ENCODE data around the gene SLC47A2.
A peak's percentile ranks its signal among the peaks of the same experiment; 100 is the strongest.

The SLC47A2 gene

DNA sequence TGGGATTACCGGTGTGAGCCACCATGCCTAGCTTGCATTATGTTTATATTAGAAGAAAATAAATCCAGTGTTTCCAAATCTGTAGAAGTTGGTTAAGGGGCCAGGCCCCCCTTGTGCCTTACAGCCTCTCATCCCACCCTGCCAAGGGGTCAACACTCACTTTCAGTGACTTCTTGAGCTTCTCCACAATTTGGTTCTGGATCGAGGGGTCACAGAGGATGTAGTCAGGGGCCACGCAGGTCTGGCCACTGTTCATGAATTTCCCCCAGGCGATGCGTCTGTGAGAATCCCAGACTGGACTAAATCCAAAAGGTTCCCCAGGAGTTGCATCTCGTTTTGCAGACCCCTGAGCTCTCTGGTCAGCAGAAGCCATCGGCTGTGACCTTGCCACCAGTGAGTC is 24.5 kb upstream of the SLC47A2 start:
- Mint-ChIP-seq H3K9me3 (no peaks in the 10 kb centered on the region), H3K27ac (no peak overlapping the region), H3K27me3 (peaks cover 5% of the 10 kb centered on the region), H3K4me1 (ENCODE audit: low read depth) (peaks cover 8% of the 10 kb centered on the region), H3K36me3 (ENCODE audit: low read depth) (no peaks in the 10 kb centered on the region), H3K4me3 (no peak overlapping the region)
- no peak for DNase-seq

DNA sequence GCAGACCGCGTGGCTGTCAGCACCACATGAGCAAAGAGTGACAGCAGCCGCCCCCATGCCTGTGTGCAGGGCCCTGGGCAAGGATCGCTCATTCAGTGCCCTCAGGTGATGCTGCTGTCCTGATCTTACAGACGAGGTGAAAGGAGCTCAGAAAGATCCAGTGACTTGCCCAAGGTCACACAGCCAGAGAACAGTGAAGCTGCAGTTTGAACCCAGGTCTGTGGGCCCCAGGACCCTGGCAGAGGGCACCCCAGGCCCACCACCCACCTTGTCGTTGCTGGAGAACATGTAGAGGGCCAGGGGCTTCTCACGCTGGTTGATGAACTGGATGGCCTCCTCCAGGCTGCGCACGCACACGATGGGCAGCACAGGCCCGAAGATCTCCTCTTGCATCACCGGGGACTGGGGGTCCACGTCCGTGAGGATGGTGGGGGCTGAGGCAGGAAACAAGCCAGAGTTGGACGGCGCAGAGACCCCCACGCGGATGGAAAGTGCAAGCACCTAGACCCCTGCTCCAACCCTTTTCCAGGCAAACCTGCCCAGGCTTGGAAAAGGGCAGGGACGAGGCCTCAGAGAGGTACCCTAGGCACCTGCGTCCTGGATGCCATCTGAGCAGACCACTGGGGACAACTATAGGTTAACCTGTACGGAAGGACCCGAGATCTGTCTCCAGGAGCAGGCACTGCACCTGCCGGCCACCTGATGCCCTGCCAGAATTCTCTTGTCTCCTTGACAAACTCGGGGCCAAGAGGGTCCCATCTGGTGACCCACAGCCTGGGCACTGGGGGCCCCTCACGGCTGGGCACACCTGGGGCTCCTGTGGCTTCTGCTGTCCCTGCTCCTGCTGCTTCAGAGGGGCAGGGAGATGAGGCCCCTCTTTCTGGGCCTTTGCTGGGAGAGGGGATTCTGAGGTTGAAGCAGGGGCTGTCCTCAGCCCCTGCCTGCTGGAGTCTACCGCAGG is 23.1 kb upstream of the SLC47A2 start:
- no peak overlapping the region for H3K4me3 Mint-ChIP-seq
- DNase-seq: no peak
- no peak overlapping the region for H3K27ac Mint-ChIP-seq
- no peaks in the 10 kb centered on the region for H3K9me3 Mint-ChIP-seq
- H3K27me3 Mint-ChIP-seq: no peaks in the 10 kb centered on the region
- no peaks in the 10 kb centered on the region for H3K36me3 Mint-ChIP-seq (ENCODE audit: low read depth)
- peaks cover 3% of the 10 kb centered on the region for H3K4me1 Mint-ChIP-seq (ENCODE audit: low read depth)

DNA sequence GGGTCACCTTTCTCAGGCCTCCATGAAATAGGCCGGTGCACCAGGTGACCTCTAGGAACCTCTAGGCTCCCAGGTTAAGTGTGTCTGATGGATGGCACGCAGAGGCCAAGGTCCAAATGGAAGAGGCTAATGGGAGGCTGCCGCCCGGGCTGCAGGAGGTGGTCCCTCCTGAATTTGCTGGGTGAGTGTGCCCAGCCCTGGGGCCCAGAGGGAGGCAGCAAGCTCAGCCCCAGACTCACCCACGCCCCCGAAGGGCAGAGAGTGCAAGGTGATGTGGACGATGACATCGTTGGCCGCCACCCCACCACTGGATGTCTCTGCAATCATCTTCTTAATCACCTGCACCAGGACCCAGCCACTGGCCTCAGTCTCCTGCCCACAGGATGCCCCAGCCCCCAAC is 22.4 kb upstream of the SLC47A2 start:
- DNase-seq: no peak
- Mint-ChIP-seq H3K27ac (no peak overlapping the region), H3K4me3 (no peak overlapping the region), H3K36me3 (ENCODE audit: low read depth) (no peaks in the 10 kb centered on the region), H3K4me1 (ENCODE audit: low read depth) (no peaks in the 10 kb centered on the region), H3K9me3 (no peaks in the 10 kb centered on the region), H3K27me3 (no peaks in the 10 kb centered on the region)

DNA sequence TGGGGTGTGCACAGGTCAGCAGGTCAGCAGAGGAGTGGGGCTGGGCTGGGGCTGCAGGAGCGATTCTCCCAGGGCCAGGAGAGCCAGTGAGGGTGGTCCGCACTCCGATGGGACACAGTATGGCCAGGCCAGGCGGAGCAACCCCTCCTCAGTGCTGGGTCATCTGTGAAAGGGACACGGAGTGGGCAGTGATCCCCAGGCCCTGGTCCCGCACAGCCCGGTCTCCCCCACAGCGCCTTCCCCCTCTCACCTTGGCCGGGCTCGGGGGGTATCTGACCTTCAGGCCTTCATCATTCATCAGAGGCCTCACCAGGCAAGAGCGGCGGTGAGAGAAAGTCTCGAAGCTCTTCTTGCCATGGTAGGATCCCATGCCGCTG is 21.7 kb upstream of the SLC47A2 start:
- Mint-ChIP-seq H3K9me3 (no peaks in the 10 kb centered on the region), H3K36me3 (ENCODE audit: low read depth) (no peaks in the 10 kb centered on the region), H3K4me3 (no peak overlapping the region), H3K27ac (no peak overlapping the region), H3K4me1 (ENCODE audit: low read depth) (no peaks in the 10 kb centered on the region), H3K27me3 (no peaks in the 10 kb centered on the region)
- DNase-seq: no peak

DNA sequence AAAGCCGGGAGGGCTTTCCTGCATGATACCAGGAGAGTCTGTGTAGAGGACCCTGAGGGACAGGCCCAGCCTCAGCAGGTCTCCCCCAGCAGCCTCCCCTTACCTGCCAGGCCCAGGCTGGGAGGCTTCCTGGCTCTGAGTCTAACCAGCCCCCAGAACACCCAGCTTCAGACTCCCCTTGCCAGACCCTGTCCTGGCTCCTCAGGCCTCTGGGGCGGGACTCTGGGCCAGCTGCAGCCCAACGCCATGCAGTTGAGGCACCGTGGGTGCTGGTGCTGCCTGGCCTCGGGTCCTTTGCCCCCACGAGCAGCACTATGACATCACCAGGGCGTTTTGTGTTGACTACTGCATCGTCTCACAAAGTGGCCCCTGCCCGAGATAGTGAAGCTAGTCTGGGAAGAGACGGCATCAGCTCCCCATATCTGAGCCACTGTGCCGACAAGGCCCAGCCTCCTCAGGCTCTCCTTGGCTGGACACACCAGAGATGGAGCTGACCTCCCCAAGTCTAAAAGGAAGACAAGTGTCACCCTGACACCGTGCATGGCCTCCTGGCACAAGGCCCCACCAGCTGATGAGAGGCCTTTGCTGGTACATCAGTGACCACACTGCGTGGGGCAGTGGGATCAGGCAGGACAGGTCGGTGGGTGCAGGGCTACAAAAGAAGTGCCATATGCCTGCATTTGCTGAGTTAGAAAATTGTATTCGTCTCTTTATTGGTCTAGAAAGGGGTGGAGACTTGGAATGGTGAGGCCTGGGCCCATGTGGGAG is 21.1 kb upstream of the SLC47A2 start:
- Mint-ChIP-seq H3K36me3 (ENCODE audit: low read depth) (no peaks in the 10 kb centered on the region), H3K4me1 (ENCODE audit: low read depth) (no peaks in the 10 kb centered on the region), H3K9me3 (no peaks in the 10 kb centered on the region), H3K4me3 (no peak overlapping the region), H3K27me3 (no peaks in the 10 kb centered on the region), H3K27ac (no peak overlapping the region)
- no peak for DNase-seq

DNA sequence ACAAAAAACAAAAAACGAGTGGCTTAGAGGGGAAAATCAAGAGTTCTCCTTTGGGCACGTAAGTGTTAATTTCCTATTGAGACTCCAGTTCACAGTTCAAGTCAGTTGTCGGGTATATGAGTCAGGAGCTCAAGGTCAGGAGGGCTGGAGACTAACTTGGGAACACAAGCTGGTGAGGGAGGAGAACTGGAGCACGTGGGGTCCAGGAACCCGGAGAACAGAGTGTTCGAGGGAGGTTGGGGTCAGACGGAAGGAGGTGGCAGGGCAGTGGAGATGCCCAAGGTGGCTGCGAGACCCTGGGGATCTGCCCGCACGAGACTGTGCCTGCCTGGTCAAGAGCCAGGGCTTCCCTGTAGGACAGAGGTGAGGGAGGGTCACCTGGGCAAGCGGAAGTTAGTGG is 19.7 kb upstream of the SLC47A2 start:
- Mint-ChIP-seq H3K4me1 (ENCODE audit: low read depth) (no peaks in the 10 kb centered on the region), H3K27ac (no peak overlapping the region), H3K9me3 (no peaks in the 10 kb centered on the region), H3K36me3 (ENCODE audit: low read depth) (no peaks in the 10 kb centered on the region), H3K4me3 (no peak overlapping the region), H3K27me3 (no peaks in the 10 kb centered on the region)
- no peak for DNase-seq

DNA sequence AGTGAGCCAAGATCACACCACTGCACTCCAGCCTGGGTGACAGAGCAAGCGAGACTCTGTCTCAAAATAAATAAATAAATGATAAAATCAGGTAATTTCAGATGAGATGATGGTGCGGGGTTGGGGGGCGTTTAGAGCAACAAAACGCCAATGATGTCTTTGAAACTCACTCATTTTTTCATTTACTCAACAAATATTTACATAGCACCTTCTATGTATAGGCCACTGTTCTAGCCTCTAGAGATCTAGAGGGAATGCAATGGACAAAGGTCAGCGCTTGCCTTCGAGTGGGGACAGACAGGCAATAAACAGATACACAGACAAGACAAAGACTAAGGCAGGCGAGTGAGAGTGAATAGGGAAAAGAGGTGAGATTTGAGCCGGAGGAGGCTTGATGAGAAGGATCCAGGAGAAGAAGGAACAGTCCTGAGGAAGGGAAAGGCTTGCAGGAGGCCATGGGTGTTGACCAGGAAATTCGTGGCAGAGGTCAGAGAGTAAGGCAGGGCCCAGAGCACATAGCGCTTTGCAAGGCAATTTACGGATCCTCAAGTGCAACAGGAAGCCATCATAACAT is 17.7 kb upstream of the SLC47A2 start:
- no peaks in the 10 kb centered on the region for H3K36me3 Mint-ChIP-seq (ENCODE audit: low read depth)
- no peak for DNase-seq
- no peak overlapping the region for H3K4me3 Mint-ChIP-seq
- no peaks in the 10 kb centered on the region for H3K9me3 Mint-ChIP-seq
- H3K4me1 Mint-ChIP-seq (ENCODE audit: low read depth): no peaks in the 10 kb centered on the region
- no peaks in the 10 kb centered on the region for H3K27me3 Mint-ChIP-seq
- H3K27ac Mint-ChIP-seq: no peak overlapping the region

DNA sequence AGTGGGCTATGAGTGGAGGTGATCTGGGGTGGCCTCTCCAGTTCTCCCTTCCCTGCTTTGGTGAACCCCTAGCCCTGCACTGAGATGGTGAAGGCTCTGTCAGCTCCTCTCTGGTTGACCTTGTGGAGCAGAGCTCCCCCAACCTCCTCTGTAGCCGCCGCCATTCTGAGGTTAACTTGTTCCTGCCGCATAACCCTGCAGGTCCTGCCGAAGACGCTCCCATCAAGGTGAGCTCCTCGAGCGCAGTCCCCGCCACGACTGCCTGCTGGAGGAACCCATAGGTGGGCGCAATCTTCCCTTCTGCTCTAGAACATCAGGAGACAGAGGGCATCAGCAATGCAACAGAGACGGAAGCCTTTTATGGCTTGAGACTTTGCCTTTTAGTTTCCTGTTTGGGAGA is 15.2 kb upstream of the SLC47A2 start:
- H3K4me3 Mint-ChIP-seq: no peak overlapping the region
- no peaks in the 10 kb centered on the region for H3K27me3 Mint-ChIP-seq
- H3K27ac Mint-ChIP-seq: no peak overlapping the region
- DNase-seq: no peak
- no peaks in the 10 kb centered on the region for H3K9me3 Mint-ChIP-seq
- H3K4me1 Mint-ChIP-seq (ENCODE audit: low read depth): no peaks in the 10 kb centered on the region
- no peaks in the 10 kb centered on the region for H3K36me3 Mint-ChIP-seq (ENCODE audit: low read depth)

DNA sequence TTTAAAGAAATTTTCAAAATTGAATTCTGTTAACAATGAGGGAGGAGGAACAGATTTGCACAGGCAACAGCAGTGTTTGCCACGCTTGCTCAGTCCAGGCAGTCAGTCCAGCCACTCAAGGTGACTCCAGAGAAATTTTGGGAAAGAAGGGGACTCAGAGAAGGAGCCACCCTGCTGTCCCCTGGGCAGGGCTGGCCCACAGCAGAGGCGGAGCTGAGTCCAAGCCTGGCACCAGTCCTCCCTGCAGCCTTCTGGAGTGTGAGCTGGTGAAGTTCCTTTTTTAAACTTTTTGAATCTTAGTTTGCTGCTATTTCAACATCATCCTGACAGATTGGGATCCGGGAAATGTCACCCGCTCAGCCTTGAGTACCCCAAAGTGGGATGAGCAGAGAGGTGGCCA is 14.5 kb upstream of the SLC47A2 start:
- no peak for DNase-seq
- H3K9me3 Mint-ChIP-seq: no peaks in the 10 kb centered on the region
- no peak overlapping the region for H3K4me3 Mint-ChIP-seq
- no peak overlapping the region for H3K27ac Mint-ChIP-seq
- H3K4me1 Mint-ChIP-seq (ENCODE audit: low read depth): peaks cover 2% of the 10 kb centered on the region
- H3K27me3 Mint-ChIP-seq: no peaks in the 10 kb centered on the region
- H3K36me3 Mint-ChIP-seq (ENCODE audit: low read depth): no peaks in the 10 kb centered on the region

DNA sequence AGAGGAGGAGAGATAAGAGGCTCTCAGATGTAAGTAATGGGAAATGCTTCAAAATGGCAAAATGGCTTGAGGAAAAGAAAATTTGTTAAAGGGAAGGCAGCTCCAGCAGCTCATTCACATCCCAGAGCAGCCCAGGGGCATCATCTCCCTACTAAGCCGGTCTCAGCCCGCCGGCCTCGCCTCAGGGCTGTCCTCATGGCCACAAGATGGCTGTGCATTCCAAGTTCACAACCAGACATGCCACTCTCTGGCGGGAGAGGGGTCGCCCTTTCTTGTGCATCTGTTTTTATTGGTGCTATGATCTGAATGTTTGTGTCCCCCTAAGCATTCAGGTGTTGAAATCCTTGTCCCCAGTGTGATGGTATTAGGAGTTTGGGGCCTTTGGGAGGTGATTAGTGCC is 13.5 kb upstream of the SLC47A2 start:
- no peak overlapping the region for H3K4me3 Mint-ChIP-seq
- peaks cover 11% of the 10 kb centered on the region for H3K4me1 Mint-ChIP-seq (ENCODE audit: low read depth)
- H3K27me3 Mint-ChIP-seq: no peaks in the 10 kb centered on the region
- no peaks in the 10 kb centered on the region for H3K36me3 Mint-ChIP-seq (ENCODE audit: low read depth)
- DNase-seq: no peak
- H3K27ac Mint-ChIP-seq: no peak overlapping the region
- H3K9me3 Mint-ChIP-seq: no peaks in the 10 kb centered on the region

DNA sequence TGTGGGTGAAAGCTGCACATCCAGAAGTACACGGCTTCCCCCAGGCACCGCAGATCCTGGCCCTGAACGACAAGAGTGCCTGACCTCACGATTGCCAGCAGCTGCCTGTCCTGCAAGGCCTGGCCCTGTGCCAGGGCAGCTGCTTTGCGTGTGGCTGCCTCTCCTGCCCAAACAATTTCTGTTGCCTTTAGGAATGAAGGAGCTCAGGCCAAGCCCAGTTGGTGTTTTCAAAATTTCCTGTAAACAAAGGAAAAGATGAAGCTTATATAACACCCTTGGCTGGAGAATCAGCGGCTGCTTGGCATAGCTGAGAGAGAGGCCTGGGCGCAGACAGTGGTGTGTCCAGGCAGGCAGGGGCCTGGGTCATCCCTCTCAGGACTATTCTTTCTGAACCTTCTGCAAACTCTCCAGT is 11.7 kb upstream of the SLC47A2 start:
- peaks cover 21% of the 10 kb centered on the region for H3K4me1 Mint-ChIP-seq (ENCODE audit: low read depth)
- H3K9me3 Mint-ChIP-seq: no peaks in the 10 kb centered on the region
- no peak overlapping the region for H3K27ac Mint-ChIP-seq
- no peaks in the 10 kb centered on the region for H3K36me3 Mint-ChIP-seq (ENCODE audit: low read depth)
- no peaks in the 10 kb centered on the region for H3K27me3 Mint-ChIP-seq
- DNase-seq: no peak
- H3K4me3 Mint-ChIP-seq: no peak overlapping the region

DNA sequence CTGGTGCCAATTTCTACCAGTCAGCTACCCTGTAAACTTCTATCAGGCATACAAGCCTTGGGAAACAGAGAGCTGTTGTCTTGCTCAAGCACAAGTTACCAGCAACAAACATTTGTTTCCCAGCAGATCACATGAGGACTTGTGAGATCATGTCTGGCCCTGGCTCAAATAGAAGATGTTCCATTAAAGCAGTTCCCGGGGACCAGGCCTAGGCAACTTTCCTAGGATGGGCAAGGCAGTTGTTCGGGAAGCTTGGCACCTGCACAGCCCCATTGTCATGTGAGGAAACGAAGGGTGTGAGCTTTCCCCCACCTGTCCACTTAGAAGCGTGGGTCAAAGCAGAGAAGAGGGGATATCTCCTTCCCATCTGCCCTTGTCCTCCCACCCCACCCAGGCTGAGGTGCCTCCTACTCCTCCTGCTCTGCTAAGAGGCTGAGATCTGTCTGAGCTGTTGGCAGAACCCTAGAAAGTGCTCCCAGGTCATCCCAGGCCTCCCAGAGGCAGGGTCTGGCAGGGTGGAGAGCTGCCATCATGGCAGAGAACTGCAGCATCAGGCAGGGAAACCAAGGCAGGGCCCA is 11.2 kb upstream of the SLC47A2 start:
- Mint-ChIP-seq H3K9me3 (no peaks in the 10 kb centered on the region), H3K27me3 (no peaks in the 10 kb centered on the region), H3K36me3 (ENCODE audit: low read depth) (no peaks in the 10 kb centered on the region), H3K4me1 (ENCODE audit: low read depth) (peaks cover 21% of the 10 kb centered on the region), H3K27ac (no peak overlapping the region), H3K4me3 (no peak overlapping the region)
- no peak for DNase-seq

DNA sequence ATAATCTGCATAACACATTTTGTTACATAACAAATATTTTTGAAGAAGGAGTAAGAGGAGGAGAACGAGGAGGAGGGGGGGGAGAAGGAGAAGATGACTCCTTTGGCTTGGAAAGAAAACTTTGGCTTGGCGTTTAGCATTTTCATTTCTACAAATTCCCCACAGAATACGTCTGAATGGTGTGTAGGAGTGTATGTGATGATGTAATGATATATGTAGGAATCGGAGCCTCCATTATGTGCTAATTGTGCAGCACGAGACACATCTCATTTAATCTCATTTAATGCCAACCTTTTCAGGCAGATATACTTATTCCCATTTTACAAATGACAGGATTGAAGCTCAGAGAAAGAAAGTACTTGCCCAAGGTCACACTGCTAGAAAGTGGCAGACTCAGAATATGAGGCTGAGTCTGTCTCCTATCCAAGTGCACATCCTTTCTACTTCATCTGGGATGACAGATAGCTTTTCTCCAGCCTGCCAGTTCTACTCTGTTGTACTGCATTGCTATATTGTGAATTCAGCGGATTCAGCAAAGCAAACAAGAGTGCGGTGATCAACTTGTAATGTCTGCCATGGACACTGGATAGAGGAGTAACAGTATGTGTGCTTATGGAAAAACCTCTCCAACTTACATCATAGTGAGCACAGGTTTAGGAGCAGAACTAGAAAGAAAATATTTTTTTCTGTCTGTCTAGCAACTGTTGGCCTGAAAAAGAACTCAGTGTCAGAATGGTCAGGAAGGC is 10.4 kb upstream of the SLC47A2 start:
- no peaks in the 10 kb centered on the region for H3K27me3 Mint-ChIP-seq
- no peak overlapping the region for H3K27ac Mint-ChIP-seq
- H3K9me3 Mint-ChIP-seq: no peaks in the 10 kb centered on the region
- H3K4me3 Mint-ChIP-seq: no peak overlapping the region
- H3K36me3 Mint-ChIP-seq (ENCODE audit: low read depth): no peaks in the 10 kb centered on the region
- DNase-seq: no peak
- peaks cover 21% of the 10 kb centered on the region for H3K4me1 Mint-ChIP-seq (ENCODE audit: low read depth)

DNA sequence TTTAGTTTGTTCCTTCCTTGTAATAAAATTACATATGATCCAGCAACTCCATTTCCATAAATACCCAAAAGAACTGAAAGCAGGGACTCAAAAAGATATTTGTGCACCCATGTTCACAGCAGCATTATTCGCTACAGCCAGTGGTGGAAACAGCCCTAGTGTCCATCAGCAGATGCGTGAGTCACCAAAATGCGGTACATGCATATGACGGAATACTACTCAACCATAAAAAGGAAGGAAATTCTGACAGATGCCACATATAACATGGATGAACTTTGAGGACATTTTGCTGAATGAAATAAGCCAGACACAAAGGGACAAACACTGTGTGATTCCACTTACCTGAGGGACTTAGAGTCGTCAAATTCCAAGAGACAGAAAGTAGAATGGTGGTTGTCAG is 9.1 kb upstream of the SLC47A2 start:
- peaks cover 21% of the 10 kb centered on the region for H3K4me1 Mint-ChIP-seq (ENCODE audit: low read depth)
- no peaks in the 10 kb centered on the region for H3K9me3 Mint-ChIP-seq
- H3K36me3 Mint-ChIP-seq (ENCODE audit: low read depth): no peaks in the 10 kb centered on the region
- DNase-seq: no peak
- H3K4me3 Mint-ChIP-seq: no peak overlapping the region
- H3K27ac Mint-ChIP-seq: peak overlapping the region; percentile 65
- H3K27me3 Mint-ChIP-seq: no peaks in the 10 kb centered on the region

Measured in activated T-cell treated with anti-CD3 and anti-CD28 coated beads, Interleukin-2, amount 50 U/mL, for 24 hours (primary cell).